ENCODE measurements around the gene YWHAQ. TPM values are rescaled to one million over a fixed set of nuclear protein-coding genes. Genes with fewer than 3 reads are reported as not detected.
"Not testable (repeated sequence)": the region's sequence is repeated elsewhere in the genome, so short reads cannot be mapped to it uniquely, and the experiment has no call there.

YWHAQ gene
- total RNA-seq, 1 experiment from 2014 or later = 587 TPM

DNA sequence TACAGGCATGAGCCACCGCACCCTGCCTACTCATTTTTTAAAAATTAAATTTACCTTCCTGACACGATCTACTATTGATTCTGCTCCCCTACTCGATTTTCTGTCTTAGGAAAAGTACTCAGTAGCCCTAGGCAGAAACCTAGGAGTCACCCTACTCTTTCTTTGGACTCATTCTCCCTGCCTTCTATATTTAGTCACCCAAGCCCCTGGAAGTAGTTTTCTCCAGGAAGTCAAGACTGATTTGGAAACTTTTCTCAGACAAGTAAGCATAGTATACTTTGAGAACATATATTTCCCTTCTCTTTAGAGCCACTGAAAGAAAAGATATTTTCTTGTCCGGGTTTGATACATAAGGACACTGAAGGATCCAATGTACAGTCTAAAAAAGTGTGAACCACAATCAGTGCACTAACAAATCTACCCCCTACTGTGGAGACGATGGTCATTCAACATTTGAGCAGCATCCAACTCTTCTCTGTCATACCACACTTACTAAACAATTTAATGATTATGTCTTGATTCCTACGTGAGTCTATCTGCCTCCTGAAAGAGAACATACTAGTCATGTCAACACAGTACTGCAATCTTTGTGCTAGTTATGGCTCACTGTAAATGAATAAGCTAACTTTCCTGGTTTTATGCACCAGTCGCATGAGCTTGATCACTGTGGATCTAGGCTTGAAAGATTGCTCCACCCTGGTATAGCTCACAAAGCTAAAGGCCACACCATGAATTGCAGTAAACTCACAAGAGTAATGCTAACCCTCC is 19.8 kb downstream of the YWHAQ start:
- no peak for DNase-seq (ENCODE audit: low read depth)
- in situ Hi-C loops (cut with HindIII; ENCODE audit: low pct_unique_long_range_greater_than_20kb, low sequenced_read_pairs) = no loop called here

DNA sequence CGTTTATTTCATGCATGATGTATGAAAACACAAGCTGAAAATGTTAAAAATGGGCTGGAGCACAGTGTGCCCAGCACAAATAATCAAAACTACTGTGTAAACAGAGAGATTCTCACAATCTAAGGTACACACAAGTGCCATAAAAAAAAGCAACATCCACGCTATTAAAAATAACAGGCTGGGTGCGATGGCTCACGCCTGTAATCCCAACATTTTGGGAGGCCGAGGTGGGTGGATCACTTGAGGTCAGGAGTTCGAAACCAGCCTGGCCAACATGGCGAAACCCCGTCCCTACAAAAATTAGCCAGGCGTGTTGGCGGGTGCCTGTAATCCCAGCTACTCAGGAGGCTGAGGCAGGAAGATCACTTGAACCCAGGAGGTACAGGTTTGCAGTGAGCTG is 22.3 kb downstream of the YWHAQ start:
- DNase-seq (ENCODE audit: low read depth); in situ Hi-C loops (cut with HindIII; ENCODE audit: low pct_unique_long_range_greater_than_20kb, low sequenced_read_pairs): not testable (repeated sequence)

DNA sequence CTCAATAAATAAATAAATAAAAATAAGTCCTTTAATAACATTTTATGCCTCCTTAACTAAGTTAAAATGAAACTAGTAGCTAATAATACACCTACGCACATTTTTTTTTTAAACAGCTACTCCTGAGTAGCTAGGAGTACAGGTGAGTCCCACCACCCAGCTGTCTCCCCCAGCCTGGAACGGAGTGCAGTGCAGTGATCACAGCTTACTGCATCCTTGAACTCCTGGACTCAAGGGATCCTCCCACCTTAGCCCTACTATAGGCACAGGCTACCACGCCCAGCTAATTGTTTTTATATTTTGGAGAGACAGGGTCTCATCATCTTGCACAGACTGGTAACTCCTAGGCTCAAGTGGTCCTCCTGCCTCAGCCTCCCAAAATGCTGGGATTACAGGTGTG is 28.4 kb downstream of the YWHAQ start:
- in situ Hi-C loops (cut with HindIII; ENCODE audit: low pct_unique_long_range_greater_than_20kb, low sequenced_read_pairs) = no loop called here
- DNase-seq (ENCODE audit: low read depth) = no peak

DNA sequence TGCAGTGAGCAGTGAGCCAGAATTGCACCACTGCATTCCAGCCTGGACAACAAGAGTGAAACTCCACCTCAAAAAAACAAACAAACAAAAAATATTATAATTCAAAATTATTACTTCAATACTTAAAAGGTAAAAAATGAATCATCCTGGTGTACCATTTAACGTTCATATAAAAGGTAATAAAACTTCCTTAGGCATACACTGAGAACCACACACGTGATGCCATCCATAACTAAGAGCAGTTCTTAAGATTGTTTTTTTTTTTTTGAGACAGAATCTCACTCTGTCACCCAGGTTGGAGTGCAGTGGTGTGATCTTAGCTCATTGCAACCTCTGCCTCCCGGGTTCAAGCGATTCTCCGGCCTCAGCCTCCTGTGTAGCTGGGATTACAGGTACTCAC is 29.4 kb downstream of the YWHAQ start:
- in situ Hi-C loops (cut with HindIII; ENCODE audit: low pct_unique_long_range_greater_than_20kb, low sequenced_read_pairs) = no loop called here
- DNase-seq (ENCODE audit: low read depth) = no peak

DNA sequence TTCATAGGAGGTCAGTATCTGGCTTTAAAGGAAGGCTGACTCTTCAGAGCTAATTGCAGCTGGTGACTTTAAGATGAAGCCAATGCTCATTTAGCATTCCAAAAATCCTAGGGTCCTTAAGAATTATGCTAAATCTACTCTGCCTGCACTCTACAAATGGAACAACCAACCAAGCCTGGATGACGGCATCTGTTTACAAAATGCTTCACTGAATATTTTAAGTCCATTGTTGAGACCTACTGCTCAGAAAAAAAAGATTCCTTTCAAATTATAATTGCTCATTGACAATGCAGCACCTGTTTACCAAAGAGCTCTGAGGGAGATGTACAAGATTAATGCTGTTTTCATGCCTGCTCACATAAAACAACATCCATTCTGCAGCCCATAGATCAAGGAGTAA is 31.4 kb downstream of the YWHAQ start:
- DNase-seq (ENCODE audit: low read depth) = no peak
- in situ Hi-C loops (cut with HindIII; ENCODE audit: low pct_unique_long_range_greater_than_20kb, low sequenced_read_pairs) = no loop called here

DNA sequence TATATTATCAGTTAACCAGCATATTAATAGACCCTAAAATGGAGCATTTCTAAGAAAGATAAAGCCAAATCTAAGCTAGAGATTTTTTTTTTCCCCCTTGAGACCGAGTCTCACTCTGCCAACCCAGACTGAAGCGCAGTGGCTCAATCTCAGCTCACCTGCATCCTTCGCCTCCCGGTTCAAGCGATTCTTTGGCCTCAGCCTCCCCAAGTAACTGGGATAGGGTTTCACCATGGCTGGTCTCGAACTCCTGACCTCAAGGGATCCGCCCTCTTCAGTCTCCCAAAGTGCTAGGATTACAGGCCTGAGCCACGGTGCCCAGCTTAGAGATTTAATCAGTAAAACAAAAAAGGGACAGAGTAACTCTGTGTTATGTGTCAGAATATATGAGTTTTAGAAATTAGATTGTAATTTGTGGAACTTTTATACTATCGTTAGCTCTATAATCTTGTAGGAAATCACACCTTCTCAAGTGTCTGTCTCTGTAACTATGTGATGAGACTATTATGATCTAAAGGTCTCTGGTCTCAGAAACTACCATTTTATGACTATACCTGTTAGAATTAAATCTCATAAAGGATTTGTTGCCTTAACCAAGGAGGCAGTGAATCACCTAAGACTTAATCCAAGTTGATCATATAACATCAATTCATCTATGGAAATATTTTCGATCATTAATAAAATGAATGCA is 34.0 kb downstream of the YWHAQ start:
- in situ Hi-C loops (cut with HindIII; ENCODE audit: low pct_unique_long_range_greater_than_20kb, low sequenced_read_pairs) = no loop called here
- no peak for DNase-seq (ENCODE audit: low read depth)

DNA sequence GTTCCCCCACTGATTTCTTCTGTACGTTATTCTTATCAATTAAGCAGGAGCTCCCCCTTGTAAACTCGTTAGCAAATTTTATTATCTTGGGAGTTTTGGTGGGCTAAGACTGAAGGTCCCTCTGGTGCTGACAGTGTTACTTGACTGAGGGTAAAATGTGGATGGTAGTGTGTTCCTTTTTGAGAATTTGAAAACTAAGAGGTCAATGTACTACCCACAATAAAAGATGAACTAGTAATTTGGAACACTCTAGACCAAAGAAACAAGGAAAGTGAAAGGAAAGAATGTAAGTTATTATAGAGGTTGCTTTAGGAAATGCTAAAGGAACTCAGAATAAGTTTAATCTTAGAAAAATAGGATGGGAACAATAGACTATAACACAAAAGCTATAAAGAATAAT is 35.1 kb downstream of the YWHAQ start:
- in situ Hi-C loops (cut with HindIII; ENCODE audit: low pct_unique_long_range_greater_than_20kb, low sequenced_read_pairs) = no loop called here
- no peak for DNase-seq (ENCODE audit: low read depth)

DNA sequence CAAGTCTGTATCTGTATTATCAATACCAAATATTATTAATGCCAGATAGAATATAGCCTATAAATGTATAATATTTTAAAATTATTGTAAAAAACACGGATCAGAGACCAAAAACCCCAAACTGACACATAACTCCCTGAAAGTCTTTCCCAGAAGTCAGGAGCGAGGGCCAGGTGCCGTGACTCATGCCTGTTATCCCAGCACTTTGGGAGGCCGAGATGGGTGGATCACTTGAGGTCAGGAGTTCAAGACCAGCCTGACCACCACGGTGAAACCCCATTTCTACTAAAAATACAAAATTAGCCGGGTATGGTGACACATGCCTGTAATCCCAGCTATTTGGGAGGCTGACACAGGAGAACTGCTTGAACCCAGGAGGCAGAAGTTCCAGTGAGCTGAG is 35.5 kb downstream of the YWHAQ start:
- in situ Hi-C loops (cut with HindIII; ENCODE audit: low pct_unique_long_range_greater_than_20kb, low sequenced_read_pairs); DNase-seq (ENCODE audit: low read depth): not testable (repeated sequence)

DNA sequence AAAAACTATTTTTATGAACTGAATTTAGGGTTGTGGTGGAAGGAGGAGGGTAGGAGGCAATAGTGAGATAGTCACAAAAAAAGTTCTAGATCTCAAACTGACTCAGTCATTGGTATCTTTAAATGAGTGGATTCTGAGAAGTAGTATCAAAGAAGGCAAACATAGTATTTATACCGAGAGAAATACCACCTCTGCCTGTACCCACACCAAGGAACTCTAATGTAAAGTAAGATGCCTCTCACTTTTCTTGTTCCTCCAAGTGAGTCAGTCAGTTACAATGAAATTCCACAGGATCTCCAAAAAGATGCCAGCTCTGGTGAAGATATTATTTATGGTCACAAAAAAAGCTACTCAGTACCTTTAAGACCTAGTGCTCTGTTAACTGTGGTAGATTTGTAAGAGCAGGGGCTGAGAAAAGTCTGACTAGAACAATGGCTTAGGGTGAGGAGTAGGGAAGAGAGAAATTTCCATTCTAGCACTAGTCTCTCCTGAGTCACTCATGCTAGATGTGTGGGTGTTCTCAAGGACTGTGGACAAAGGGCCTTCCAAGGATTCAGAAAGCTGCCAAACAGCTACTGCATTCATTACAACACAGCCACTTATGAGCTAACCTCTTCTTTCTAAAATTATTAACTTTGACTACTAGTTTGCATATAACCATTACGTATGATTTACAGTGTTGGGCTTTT is 36.3 kb downstream of the YWHAQ start:
- DNase-seq (ENCODE audit: low read depth) = peak; percentile 64
- in situ Hi-C loops (cut with HindIII; ENCODE audit: low pct_unique_long_range_greater_than_20kb, low sequenced_read_pairs) = no loop called here

DNA sequence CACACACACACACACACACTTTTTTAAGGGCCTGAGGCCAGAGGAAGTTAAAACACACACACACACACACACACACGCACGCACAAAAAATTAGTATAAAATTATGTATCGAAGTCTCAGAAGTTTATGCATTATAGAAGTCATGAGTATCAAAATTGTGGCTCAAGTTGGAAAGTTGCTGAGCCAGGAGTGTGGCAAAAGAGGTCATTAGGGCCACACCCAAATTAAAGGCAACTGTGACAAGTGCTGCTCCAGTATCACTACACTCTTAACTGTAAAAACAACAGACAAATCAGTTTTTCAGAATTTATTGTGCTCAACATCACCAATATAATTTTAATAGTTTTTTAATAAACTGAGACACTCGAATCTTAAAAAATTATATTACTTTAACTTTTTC is 36.9 kb downstream of the YWHAQ start:
- no peak for DNase-seq (ENCODE audit: low read depth)
- in situ Hi-C loops (cut with HindIII; ENCODE audit: low pct_unique_long_range_greater_than_20kb, low sequenced_read_pairs) = no loop called here

DNA sequence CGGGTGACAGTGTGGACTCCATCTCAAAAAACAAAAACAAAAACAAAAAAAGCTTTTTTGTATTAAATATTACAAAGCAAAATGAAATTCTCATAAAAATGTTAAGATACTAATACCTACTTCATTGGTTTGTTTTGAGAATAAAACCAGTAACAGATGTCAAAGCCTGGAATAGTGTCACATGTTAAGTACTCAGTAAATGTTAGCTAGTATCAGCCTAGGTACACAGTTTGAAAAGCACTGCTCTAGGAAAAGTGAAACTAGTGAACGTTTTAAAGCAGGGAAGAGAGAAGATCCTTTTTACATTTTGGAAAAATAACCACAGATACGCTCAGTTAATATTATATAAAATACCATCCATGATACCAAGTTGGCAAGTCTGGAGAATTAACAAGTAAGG is 38.1 kb downstream of the YWHAQ start:
- DNase-seq (ENCODE audit: low read depth) = no peak
- in situ Hi-C loops (cut with HindIII; ENCODE audit: low pct_unique_long_range_greater_than_20kb, low sequenced_read_pairs) = no loop called here

DNA sequence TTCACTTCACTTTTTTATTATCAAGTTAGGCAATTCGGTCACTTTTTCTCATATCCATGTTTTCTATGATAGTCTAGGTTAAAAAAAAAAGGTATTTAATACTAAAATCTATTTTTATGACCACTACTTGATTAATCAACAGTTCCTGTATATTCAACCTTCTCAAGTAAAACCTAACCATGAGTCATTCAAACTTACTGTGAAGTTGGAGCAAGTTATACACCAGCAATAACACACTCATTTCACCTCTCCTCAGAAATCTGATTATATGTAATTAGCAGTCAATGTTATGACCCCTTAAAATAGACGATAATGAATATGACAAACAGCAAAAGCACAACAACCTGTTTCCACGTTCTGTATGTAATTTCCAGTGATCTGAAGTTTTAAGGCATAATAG is 40.2 kb downstream of the YWHAQ start:
- in situ Hi-C loops (cut with HindIII; ENCODE audit: low pct_unique_long_range_greater_than_20kb, low sequenced_read_pairs) = no loop called here

DNA sequence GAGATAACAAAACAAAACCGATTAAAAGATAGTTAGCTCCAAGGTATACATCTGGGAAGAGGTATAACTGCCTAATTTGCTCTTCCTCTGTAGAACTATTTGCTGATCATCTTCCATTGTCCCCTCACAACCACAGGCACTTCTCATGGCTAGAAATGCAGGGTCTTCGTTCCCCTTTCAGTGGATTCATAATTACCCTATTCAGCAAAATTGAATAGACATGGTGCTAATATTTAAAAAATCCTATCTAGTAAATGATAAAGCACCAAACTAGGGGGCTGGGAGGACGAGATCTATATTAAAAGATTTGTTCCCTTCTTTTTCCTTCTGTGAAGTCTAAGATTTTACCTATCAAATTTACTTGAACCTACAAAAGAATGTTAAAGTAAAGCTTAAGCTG is 44.3 kb downstream of the YWHAQ start:
- in situ Hi-C loops (cut with HindIII; ENCODE audit: low pct_unique_long_range_greater_than_20kb, low sequenced_read_pairs) = no loop called here
- no peak for DNase-seq (ENCODE audit: low read depth)

More for the DNA sequence above, 40.2 kb downstream of the YWHAQ start:
- no peak for DNase-seq (ENCODE audit: low read depth)

DNA sequence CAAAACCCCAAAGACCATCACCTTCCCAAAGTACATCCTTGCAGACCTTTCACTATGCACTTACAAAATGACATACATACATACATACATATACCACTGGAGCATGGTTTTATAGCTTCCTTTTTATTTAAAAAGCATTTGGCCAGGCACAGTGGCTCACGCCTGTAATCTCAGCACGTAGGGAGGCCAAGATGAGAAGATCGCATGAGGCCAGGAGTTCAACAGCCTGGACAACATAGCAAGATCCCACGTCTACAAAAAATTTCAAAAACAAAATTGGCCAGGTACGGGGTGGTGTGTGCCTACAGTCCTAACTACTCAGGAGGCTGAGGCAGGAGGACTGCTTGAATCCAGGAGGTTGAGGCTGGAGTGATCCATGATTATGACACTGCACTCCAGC is 45.3 kb downstream of the YWHAQ start:
- in situ Hi-C loops (cut with HindIII; ENCODE audit: low pct_unique_long_range_greater_than_20kb, low sequenced_read_pairs) = no loop called here

DNA sequence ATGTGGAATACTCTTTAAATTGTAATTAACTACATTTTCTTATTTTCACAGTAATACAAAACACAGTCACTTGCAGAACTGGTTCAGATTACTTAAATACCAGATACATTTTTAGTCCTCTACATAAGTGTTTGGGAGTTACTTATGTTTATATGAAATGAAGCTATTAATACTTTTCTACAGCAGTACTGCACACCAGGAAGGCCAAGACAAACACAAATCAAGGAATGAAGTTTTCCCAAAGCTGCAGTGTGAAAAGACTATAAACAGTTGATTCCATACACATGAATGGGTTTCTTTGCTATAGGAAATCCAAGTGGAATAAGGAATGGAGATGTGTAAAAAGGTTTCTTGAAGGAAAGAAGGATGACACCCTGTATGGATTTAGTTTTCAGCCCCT is 45.9 kb downstream of the YWHAQ start:
- DNase-seq (ENCODE audit: low read depth); in situ Hi-C loops (cut with HindIII; ENCODE audit: low pct_unique_long_range_greater_than_20kb, low sequenced_read_pairs): not testable (repeated sequence)

More for the DNA sequence above, 45.3 kb downstream of the YWHAQ start:
- DNase-seq (ENCODE audit: low read depth) = no peak

DNA sequence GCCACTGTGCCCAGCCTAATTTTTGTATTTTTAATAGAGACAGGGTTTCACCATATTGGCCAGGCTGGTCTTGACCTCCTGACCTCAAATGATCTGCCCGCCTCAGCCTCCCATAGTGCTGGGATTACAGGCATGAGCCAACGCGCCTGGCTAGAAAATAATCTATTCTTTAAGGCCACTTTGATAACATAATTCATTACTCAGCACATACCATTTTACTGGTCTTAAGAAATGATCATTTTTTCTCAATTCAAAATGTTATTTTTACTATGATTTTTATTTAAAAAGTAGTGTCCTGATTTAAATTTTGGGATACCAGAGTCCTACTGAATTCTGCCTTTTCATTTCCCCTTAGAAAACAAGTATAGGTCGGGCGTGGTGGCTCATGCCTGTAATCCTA is 48.2 kb downstream of the YWHAQ start:
- in situ Hi-C loops (cut with HindIII; ENCODE audit: low pct_unique_long_range_greater_than_20kb, low sequenced_read_pairs) = no loop called here
- DNase-seq (ENCODE audit: low read depth) = no peak

DNA sequence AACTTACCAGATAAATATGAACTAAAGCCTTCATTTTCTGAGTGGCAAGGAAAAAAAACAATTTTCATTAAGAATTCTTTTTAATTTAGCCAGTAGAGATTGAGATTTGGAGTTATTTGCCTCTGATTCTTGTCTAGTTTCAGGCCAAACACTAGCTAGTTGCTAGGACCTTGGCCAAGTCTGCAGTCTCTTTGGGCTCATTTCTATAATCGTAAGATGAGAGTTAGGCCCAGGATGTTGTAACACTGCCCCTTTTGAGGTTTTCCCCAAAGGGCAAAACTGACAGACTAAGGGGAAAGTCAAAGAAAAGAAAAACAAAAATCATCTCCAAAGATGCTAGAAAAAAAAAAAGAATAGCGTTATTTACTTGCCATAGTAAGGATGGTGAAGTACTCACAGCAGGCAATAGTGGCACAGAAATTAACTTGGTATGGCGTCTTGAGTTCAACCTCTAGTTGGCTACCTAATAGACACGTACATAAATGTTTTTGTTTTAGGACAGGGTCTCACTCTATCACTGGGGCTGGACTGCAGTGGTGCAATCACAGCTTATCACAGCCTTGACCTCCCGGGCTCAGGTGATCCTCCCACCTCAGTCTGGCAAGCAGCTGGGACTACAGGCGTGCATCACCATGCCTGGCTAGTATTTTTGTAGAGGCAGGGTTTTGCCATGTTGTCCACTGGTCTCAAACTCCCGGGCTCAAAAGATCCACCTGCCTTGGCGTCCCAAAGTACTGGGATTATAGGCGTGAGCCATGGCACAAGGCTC is 52.1 kb downstream of the YWHAQ start:
- no peak for DNase-seq (ENCODE audit: low read depth)
- in situ Hi-C loops (cut with HindIII; ENCODE audit: low pct_unique_long_range_greater_than_20kb, low sequenced_read_pairs) = no loop called here

DNA sequence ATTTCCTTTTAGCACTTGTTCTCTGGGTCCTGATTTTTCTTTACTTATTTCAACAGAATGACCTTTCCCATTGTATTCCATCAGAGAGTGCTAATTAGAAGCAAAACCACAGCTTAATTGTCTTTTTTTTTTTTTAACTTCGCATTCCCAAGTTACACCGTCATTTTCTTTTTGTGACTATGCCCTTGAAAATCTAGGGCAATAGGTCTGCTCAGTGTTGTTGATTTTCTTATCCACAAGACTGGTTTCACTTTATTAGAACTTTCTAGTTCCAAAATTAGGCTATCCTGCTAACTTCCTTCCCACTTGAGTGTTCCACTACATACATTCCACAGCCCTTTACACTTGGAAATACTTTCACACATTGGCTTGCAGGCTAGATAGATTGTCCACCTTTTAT is 56.5 kb downstream of the YWHAQ start:
- in situ Hi-C loops (cut with HindIII; ENCODE audit: low pct_unique_long_range_greater_than_20kb, low sequenced_read_pairs) = no loop called here
- DNase-seq (ENCODE audit: low read depth) = no peak

DNA sequence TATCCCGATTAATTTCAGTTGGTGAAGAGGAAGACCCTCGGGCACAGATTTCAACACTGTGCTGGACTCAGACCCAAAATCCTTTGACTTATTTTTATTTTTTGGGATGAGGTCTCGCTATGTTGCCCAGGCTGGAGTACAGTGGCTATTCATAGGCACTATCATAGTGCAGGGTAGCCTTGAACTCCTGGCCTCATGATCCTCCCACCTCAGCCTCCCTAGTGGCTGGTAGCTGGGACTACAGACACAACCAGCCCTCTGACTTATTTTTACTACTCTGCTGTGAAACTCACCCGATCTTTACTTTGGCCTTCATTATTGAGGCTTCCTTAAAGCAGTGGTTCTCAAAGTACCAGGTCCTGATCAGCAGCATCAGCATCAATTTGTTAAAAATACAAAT is 57.0 kb downstream of the YWHAQ start:
- in situ Hi-C loops (cut with HindIII; ENCODE audit: low pct_unique_long_range_greater_than_20kb, low sequenced_read_pairs) = no loop called here
- no peak for DNase-seq (ENCODE audit: low read depth)

Data from Caki2 (cell line).